Type B pancreatic cell (in vitro differentiated cells): Measurements from ENCODE around the gene LIMS1. TPM values are rescaled to one million over a fixed set of nuclear protein-coding genes. Genes with fewer than 3 reads are reported as not detected.

Experiments
- DNase-seq: peaks from one replicate; pipeline ENCODE4 v3.0.0; 2021; ENCODE audit warnings: mixed read lengths; ENCODE audit not compliant: unreplicated experiment; ENCODE audit errors: extremely low spot score
- H3K27ac Mint-ChIP-seq: 2 replicates; pipeline ENCODE4 v1.8.0; 2021; ENCODE audit warnings: mild to moderate bottlenecking, mixed read lengths
- H3K27me3 Mint-ChIP-seq: 2 replicates; pipeline ENCODE4 v1.8.0; 2021; ENCODE audit warnings: mixed read lengths
- H3K36me3 Mint-ChIP-seq: 2 replicates; pipeline ENCODE4 v1.8.0; 2021; ENCODE audit warnings: mixed read lengths
- H3K4me1 Mint-ChIP-seq: one replicate; pipeline ENCODE4 v1.8.0; 2021; ENCODE audit warnings: mixed read lengths; ENCODE audit not compliant: unreplicated experiment
- H3K4me3 Mint-ChIP-seq: 2 replicates; pipeline ENCODE4 v1.8.0; 2021; ENCODE audit warnings: mild to moderate bottlenecking, mixed read lengths
- H3K9me3 Mint-ChIP-seq: 2 replicates; pipeline ENCODE4 v1.8.0; 2021; ENCODE audit warnings: mixed read lengths
- CTCF ChIP-seq: fragments of 200-600 bp; sonication (generic); conservative IDR thresholded peaks from 2 replicates; pipeline ENCODE4 v1.5.0; 2021; ENCODE audit warnings: antibody characterized with exemption, mild to moderate bottlenecking
- total RNA-seq: library from RNA; stranded (reverse); gene quantifications from 2 replicates; pipeline ENCODE4 v1.2.1, GENCODE V29; 2021; ENCODE audit warnings: low replicate concordance

The LIMS1 gene
- total RNA-seq, 1 donor from 2014 or later, result 43.5 TPM

DNA sequence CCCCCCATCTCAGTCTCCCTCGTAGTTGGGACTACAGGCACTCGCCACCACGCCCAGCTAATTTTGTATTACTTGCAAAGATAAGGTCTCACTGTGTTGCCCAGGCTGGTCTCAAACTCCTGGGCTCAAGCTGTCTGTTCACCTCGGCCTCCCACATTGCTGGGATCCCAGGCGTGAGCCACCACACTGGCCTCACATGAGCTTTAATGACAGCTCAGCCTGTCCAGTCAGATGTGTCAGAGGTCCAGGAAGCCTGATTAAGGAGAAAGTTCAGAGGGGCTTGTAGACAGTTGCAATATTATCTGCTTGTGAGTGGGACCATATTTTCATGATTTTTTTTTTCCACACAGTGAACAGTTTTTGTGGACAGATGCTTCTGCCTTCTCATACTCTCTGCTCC, 82.0 kb downstream of the LIMS1 start:
- H3K36me3 Mint-ChIP-seq, result no peaks in the 10 kb centered on the region
- no peak for TF ChIP-seq CTCF
- H3K9me3 Mint-ChIP-seq, result no peaks in the 10 kb centered on the region
- peak overlapping the region; percentile 59 for H3K27ac Mint-ChIP-seq
- no peaks in the 10 kb centered on the region for H3K27me3 Mint-ChIP-seq
- H3K4me3 Mint-ChIP-seq, result peak overlapping the region; percentile 10
- DNase-seq, result no peak
- peaks cover 73% of the 10 kb centered on the region for H3K4me1 Mint-ChIP-seq

DNA sequence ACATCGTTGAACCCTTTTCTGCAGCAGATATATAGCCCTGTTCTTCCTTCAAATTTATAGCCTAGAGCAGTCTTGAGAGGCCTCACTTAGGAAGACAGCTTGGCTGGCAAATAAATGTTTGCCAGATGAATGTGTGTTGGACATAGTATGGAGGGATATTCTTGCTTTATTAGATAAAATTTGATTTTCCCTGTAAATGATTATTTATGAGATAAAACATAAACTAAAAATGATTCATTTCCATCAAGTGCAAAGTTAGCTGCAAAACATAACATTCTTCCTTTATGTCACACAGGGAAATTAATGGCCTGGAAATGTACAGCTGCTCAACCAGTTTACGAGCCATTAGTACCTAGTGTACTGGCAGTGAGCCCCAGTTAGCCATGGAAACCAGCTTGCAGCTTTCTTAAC, 82.5 kb downstream of the LIMS1 start:
- H3K4me1 Mint-ChIP-seq, result peaks cover 78% of the 10 kb centered on the region
- H3K27ac Mint-ChIP-seq, result peak overlapping the region; percentile 59
- H3K9me3 Mint-ChIP-seq, result no peaks in the 10 kb centered on the region

DNA sequence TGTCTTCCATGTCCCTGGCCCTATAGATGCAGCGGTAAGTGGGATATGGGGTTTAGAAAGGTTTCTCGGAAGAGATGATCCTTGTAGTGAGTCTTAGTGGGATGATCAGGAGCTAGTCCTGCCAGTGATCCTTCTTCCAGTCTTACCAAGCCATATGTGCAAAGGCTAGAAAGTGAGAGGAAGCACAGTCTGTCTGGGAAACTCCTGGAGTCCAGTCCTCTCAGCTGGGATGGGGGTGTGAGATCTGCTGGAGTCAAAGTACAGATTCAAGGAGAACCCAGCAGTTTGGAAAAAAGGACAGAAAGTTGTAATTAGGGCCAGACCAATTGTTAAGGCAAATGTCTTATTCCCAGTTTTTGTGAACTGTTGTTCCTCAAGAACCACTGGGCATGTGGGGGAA, 83.3 kb downstream of the LIMS1 start:
- Mint-ChIP-seq H3K27me3 (no peaks in the 10 kb centered on the region), H3K4me1 (peaks cover 74% of the 10 kb centered on the region), H3K9me3 (no peaks in the 10 kb centered on the region), H3K36me3 (no peaks in the 10 kb centered on the region), H3K27ac (peak overlapping the region; percentile 46), H3K4me3 (peak overlapping the region; percentile 50)
- no peak for DNase-seq
- no peak for TF ChIP-seq CTCF

More for the DNA sequence above, 82.5 kb downstream of the LIMS1 start:
- Mint-ChIP-seq H3K4me3 (no peak overlapping the region), H3K27me3 (no peaks in the 10 kb centered on the region), H3K36me3 (no peaks in the 10 kb centered on the region)
- DNase-seq, result no peak
- TF ChIP-seq CTCF, result no peak

- no peak for TF ChIP-seq CTCF
- Mint-ChIP-seq H3K36me3 (no peaks in the 10 kb centered on the region), H3K27me3 (no peaks in the 10 kb centered on the region), H3K9me3 (no peaks in the 10 kb centered on the region), H3K27ac (peak overlapping the region; percentile 95), H3K4me3 (peak overlapping the region; percentile 53), H3K4me1 (peaks cover 57% of the 10 kb centered on the region)
- DNase-seq, result no peak
Measured at GRCh38 chr2:108619925-108620620, 85.8 kb downstream of the LIMS1 start.

GRCh38 chr2:108620656-108621055, 86.4 kb downstream of the LIMS1 start:
- DNase-seq, result no peak
- no peaks in the 10 kb centered on the region for H3K36me3 Mint-ChIP-seq
- TF ChIP-seq CTCF, result no peak
- peaks cover 59% of the 10 kb centered on the region for H3K4me1 Mint-ChIP-seq
- H3K9me3 Mint-ChIP-seq, result no peaks in the 10 kb centered on the region
- no peaks in the 10 kb centered on the region for H3K27me3 Mint-ChIP-seq
- H3K4me3 Mint-ChIP-seq, result peak overlapping the region; percentile 53
- peak overlapping the region; percentile 95 for H3K27ac Mint-ChIP-seq
